COLO668 (cell line): ENCODE data around the gene FAM20A.
"Not testable (repeated sequence)": the region's sequence is repeated elsewhere in the genome, so short reads cannot be mapped to it uniquely, and the experiment has no call there.

Experiments used
- DNase-seq: peaks from one replicate; lab custom pipeline; 2025; ENCODE audit not compliant: unreplicated experiment; lab: John Stamatoyannopoulos, UW

FAM20A gene

DNA sequence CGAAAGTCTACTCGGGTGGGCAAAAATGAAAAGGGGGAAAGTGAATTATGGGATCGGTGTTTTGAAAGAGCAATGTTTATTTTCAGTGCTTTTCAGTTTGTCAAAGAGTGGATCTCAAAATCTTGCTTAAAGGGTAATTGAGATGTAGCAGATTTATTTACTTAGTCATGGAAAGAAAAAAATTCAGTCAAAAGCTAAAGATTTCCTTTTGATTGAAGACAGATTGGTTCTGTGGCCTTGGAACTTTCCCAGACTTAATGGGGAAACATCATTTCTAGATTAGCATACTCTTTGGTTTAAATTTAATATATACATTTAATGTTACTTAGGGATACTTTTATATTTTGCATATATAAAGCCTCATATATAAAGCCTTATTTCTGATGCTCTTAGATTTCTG, 68.3 kb downstream of the FAM20A start:
- no peak for DNase-seq

DNA sequence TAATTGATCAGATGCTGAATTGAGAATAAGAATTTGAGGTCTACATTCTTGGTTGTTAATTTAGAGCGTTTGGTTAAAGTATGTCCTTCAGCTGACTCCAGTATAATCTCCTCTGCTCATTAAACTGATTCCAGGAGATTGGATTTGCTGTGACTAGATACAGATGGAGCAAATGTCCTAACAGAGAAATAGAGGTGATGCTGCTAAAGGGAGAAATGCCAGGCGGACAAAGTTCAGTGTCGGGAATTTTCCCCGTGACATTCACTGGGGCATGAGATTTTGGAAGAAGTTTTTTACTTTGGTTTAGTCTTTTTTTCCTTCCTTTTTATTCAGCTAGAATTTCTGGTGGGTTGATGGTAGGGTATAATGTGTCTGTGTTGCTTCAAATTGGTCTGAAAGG, 69.9 kb downstream of the FAM20A start:
- DNase-seq: no peak

DNA sequence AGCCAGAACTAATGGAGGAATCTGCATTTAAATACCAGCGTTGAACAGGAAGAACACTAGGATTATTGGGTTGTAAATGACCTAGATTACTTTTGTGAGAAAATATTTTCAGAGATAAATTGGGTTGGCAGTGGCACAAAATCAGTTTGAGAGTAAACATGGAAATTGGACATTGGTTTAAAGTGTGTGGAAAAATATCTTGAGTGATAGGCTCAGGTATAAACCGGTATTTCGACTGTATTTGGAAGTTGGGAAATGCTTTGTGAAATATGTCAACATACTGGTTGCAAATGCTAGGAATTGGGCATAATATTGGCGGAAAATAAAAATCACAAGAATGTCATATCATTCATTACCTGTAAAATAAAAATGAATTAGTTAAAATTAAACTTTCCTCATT, 73.9 kb downstream of the FAM20A start:
- no peak for DNase-seq

DNA sequence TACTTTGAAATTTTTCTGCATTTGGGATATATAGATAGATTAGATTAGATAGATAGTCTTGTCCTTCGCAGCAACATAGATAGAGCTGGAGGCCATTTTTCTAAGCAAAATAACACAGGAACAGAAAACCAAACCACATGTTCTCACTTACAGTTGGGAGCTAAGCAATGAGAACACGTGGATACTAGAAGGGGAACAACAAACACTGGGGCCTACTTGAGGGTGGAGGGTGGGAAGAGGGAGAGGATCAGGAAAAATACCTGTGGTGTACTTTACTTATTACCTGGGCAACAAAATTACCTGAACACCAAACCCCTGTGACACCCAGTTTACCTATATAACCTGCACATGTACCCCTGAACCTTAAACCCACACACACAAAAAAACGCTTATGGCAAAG, 74.6 kb downstream of the FAM20A start:
- no peak for DNase-seq

DNA sequence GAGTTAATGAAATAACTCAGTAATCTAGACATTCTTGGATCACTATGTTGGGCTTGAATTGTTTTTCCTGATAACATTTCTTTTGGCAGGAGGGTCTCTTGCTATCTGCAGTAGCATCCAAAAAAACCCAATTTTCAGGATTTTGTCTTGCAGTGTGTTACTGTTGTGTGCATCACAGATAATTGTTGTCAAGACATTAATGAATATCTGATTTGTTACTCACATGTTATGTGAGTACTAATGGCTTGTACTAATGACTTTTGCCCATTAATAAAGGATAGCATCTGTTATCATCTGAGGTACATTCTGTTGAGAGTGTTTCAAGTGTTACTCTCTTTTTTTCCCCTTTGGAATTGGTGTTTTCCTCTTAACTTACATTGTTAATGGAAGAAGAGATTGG, 78.9 kb downstream of the FAM20A start:
- DNase-seq: no peak

DNA sequence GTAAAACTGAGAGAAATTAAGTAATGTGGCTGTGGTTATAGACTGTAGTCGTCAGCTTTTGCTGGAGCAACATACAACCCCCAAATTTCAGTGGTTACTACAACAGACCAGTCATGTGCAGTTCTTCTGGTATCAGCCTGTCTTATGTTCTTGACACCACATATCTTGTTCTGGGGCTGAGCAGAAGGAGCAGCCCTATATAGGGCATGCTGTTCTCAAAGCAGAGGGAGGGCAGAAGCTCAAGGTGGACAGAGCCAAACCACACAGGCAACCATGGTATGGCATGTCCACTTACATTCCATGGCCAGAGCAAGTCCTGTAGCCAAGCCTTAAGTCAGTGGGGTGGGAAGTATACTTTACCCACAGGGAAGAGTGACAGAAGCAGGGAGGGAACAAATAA, 81.3 kb downstream of the FAM20A start:
- DNase-seq: no peak

DNA sequence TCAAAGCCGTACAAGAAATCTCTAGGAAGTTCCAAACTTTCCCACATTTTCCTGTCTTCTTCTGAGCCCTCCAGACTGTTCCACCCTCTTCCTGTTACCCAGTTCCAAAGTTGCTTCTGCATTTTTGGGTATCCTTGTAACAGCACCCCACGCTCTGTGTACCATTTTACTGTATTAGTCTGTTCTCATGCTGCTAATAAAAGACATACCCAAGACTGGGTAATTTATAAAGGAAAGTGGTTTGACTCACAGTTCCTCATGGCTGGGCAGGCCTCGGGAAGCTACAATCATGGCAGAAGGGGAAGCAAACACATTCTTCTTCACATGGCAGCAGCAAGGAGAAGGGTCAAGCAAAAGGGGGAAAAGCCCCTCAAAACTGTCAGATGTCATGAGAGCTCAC, 82.1 kb downstream of the FAM20A start:
- not testable (repeated sequence) for DNase-seq

DNA sequence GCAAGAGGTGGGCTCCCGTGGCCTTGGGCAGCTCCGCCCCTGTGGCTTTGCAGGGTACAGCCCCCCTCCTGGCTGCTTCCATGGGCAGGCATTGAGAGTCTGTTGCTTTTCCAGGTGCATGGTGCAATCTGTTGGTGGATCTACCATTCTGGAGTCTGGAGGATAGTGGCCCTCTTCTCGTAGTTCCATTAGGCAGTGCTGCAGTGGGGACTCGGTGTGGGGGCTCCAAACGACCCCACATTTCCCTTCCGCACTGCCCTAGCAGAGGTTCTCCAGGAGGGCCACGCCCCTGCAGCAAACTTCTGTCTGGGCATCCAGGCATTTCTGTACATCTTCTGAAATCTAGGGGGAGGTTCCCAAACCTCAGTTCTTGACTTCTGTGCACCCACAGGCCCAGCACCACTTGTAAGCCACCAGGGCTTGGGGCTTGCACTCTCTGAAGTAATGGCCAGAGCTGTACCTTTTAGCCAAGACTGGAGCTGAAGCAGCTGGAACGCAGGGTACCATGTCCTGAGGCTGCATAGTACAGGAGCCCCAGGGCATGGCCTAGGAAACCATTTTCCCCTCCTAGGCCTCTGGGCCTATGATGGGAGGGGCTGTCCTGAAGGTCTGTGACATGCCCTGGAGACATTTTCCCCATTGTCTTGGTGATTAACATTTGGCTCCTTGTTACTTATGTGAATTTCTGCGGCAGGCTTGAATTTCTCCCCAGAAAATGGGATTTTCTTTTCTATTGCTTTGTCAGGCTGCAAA, 82.9 kb downstream of the FAM20A start:
- DNase-seq: no peak

DNA sequence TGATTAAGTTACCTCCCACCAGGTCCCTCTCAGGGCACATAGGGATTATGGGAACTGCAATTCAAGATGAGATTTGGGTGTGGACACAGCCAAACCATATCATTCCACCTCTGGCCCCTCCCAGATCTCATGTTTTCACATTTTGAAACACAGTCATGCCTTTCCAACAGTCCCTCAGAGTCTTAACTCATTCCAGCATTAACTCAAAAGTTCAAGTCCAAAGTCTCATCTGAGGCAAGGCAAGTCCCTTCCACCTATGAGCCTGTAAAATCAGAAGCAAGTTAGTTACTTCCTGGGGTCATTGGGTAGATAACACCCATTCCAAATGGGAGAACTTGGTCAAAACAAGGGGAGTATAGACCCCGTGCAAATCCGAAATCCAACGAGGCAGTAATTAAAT, 83.6 kb downstream of the FAM20A start:
- not testable (repeated sequence) for DNase-seq

DNA sequence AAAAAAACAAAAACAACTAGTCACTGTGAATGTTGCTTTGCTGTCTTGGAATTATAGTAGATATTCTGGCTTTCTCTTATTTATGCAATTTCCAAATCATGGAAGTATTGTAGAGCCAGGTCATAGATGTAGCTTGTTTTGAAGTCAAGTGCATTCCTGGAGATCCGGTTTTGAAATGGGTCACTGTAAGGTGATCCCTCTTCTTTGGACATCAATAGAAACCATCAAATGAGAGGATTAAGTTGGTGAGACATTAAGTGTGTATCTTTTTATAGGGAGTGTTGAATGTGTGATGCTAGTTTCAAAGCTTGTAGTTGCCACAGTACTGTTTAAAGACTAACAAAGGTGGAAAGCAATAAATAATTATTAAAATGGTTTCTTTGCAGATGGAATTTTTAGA, 84.4 kb downstream of the FAM20A start:
- no peak for DNase-seq

DNA sequence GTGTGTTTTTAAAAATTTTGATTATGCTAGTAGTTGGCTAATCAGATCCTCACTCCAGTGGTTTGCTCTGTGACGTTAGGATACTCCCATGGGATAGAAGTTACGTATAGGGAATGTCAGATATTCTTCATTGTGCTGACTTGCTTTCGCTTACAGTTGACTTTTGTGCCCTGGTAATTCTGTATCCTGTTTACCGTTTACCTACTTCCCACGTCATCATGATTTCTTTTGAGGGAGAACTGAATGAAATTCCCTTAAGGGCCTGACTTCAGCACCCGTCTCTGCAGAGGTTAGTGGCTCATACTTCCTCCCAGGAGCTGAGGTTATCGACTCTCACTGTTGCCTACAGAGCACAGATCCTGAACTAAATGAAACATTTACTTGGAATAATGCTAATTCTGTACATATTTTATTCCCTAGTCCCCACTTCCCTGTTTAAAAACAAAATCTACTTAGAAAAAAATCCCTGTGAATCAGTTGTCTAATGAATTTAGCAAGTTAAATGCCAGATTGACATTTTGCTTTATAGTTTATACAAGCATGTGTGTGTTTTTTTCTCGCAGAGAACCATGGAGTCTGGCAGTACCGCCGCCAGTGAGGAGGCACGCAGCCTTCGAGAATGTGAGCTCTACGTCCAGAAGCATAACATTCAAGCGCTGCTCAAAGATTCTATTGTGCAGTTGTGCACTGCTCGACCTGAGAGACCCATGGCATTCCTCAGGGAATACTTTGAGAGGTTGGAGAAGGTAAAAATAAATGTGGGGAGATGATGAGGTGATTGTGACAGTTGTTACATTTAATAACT, 86.1 kb downstream of the FAM20A start:
- no peak for DNase-seq

DNA sequence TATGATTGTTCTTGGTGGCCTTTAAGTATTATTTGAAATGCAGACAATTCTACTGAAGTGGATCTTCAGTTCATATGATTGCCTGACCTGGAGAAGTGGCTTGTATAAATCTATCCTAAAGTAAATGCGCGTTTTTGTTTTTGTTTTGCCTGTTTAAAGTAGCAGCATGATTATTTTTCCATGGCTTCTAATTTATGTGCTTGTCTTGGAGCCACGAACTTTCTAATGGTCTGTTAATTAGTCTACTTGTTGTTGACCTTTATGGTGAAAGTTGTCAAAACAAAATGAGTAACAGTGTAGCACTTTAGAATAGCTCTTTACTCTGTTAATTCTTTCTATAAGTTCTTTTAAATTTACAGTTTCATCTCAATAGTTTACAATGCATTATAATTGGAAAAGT, 87.2 kb downstream of the FAM20A start:
- no peak for DNase-seq

DNA sequence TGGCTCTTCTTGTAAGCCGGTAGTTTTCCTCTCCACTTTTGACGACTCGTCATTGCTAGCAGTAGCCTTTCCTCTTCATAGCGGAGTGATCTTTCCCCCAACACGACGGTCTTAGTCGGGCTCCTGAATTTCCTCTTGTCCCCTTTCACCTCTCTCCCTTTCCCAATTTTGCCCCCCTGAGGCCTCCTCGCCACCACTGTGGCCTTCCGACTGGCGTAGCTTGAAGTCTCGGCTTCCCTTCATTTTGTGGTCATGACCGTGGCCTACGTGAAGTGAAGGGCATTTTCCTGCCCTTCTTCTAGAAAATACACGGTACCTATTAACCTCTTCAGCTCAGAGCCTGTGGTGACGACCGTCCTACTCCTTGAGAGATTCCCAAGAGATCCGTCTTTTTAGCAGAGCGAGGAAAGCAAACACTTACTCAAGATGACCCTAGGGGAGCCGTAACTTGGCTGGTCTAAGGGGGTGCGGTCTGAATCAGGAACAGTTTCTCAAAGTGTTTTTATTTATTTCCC, 88.2 kb downstream of the FAM20A start:
- DNase-seq: no peak

DNA sequence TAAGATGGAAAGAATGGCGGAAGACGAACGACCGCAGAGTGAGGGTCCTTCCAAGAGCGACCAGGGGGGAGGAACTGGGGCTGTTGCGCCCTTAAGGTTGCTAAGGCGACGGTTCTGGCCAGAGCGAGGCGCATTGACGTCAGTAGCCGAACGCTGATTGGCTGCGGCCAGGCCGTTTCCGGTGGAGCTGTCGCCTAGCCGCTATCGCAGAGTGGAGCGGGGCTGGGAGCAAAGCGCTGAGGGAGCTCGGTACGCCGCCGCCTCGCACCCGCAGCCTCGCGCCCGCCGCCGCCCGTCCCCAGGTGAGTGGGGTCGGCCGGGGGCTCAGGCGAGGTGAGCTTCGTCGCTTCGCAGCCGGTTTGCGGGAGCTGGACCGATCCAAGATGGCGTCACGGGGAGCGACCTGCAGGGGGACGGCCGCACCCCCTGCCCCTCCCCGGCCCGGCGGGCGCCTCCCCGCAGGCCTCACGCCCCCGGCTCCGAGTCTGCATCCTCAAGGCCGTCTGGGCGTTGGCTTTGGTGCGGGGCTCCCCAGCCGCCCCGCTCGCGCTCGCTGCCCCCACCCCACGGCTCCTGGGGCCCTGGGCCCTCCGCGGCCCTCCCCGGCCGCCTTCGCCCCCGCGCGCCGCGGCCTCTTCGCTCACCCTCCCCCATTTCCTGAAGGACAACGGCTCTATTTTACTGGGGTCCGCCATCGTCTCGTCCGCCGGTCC, 88.8 kb downstream of the FAM20A start, which contains the start of gene PRKAR1A:
Gene PRKAR1A (plus strand): TSS at position 184 of the 713 bp plus-strand sequence. CDS start 2,970 bp downstream, outside the sequence.
- DNase-seq: peak; percentile 85

DNA sequence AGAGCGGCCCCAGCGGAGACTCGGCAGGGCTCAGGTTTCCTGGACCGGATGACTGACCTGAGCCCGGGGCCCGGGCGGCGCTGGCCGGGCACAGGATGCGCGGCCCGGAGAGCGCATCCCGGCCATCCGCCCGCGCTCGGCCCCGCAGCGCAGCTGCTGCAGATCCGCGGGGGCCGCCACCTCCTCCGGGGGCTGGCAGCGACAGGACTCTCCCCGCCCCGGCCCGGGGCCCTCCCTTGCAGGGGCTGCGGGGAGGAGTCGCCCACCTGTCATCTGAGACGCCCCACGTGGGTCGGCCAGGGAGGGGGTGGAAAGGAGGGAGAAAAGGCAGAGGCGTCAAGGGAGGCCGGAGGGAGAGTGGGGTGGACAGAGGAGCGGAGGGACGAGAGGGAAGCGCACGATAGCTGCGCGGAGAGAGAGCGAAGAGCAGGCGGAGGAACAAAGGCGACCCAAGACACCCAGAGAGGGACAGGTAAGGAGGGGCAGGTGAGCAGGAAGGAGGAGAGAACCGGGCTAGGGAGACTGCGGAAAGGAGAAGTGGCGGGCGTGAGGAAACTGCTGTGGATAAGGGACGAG, 89.4 kb downstream of the FAM20A start:
- DNase-seq: peak; percentile 80

DNA sequence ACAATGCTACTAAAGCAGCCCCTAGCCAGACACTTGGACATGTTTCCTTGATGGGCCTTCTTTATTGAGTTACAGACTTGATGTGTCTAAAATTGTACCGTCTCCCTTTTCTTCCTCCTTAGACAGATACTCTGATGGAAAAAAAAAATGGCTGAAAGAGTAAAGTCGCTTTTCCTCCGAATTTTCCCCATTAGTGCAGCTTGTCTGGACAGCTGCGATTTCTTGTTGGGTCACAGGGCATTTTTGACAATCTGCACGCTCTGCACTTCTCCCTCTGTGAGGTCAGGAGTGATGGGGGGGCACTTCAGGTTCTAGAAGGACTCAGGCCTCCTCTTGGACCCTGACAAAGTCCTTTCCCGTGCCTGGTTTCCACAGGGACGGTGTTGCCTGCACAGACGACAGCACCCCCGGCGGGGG, 89.9 kb downstream of the FAM20A start:
- DNase-seq: no peak

DNA sequence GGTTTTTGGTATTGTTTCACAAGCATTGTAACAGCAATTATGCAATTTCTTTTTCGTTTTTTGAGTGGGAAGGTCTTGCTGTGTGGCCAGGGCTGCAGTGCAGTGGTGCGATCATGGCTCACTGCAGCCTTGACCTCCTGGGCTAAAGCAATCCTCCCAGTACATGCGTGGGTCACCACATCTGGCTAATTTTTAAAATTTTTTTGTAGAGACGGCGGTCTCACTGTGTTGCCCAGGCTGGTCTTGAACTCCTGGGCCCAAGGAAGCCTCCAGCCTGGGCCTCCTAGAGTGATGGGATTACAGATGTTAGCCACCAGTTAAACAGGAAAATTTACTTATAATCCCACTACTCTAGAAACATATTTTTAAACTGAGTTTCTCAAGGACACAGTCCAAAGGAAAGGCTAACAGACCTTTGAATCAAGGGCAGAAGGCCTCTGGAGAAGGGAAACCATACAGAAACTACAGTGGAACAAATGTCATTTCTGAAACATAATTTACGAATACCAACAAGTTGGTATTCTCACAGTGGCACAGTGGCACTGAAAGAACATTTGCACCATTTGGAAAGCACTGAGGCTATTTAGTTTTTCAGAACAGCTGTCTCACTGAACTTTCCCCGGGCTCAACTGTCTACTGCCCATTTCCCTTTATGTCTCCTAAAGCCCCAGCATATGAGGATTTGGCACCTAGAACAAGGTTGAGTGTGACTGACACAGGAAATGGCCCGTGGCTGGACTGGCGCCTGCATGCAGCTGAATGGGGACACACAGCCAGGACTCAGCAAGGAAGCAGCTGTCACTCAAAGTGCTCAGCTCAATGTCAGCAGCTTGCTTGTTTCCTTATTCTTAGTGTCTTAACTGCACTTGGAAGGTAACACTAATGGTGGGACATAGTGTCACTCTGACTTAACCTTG, 91.8 kb downstream of the FAM20A start:
- DNase-seq: peak; percentile 47

DNA sequence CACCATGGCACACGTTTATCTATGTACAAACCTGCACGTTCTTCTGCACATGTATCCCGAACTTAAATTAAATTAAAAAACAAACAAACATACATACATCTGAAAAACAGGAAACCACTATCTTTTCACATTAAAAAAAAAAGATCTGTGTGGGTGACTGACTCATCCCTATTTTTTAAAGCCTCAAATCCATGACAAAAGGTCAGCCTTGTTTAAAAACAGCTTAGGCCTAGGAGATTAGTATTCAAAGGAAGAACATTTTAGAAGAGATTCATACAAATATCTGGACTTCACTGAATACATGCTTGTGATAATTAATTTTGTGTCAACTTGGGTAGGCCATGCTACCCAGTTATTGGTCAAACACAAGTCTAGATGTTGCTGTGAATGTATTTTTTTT, 93.6 kb downstream of the FAM20A start:
- no peak for DNase-seq

DNA sequence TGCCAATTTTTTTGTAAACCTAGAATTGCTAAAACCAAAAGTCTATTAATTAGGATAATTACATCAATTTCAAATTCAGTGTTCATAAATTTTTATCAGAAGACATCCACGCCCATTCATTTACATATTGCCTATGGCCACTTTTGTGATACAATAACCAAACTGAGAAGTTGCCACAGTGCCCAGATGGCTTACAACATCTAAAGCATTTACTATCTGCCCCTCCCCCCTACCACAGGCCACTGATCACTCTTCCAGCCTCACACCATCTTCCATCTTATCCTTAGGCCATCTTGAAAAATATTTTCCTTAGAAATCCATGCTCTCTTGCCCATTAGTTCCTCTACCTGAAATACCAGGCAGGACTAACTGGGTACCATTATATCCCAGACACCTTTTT, 95.2 kb downstream of the FAM20A start:
- no peak for DNase-seq

DNA sequence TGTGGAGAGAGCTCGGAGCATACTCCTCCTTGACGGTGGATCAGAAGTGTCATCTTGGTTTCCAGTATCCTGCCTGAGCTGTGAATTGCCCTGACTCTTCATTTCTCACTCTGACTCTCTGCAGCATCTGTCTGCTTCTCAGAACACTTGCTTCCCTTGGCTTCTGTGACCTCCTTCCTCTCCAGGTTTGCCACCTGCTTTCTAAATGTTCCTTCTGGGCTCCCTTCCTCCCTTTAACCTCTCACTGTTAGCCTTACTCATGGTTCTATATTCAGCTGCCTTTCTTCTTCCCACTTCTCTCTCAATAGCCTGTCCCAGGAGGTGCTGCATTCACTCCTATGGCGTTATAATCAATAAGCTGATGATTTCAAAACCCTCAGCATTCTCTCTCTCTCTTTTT, 100.1 kb downstream of the FAM20A start:
- DNase-seq: no peak
